Activated CD8-positive, alpha-beta memory T cell treated with anti-CD3 and anti-CD28 coated beads for 1 hour (primary cell): ENCODE data around the gene TMEM219.
A peak's percentile ranks its signal among the peaks of the same experiment; 100 is the strongest.
"Not testable (repeated sequence)": the region's sequence is repeated elsewhere in the genome, so short reads cannot be mapped to it uniquely, and the experiment has no call there.

Experiments used
- DNase-seq, 2 donors: peaks; one replicate each; pipeline ENCODE4 v3.0.0-alpha.2; 2020; ENCODE audit warnings: low read depth in 1 of 2; ENCODE audit errors: extremely low read depth in 1 of 2

The TMEM219 gene, protein sequence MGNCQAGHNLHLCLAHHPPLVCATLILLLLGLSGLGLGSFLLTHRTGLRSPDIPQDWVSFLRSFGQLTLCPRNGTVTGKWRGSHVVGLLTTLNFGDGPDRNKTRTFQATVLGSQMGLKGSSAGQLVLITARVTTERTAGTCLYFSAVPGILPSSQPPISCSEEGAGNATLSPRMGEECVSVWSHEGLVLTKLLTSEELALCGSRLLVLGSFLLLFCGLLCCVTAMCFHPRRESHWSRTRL

GRCh38 chr16:29961479-29962343, at the start of gene TMEM219:
TSS of gene TMEM219 (plus strand) at chr16:29962079. CDS start at chr16:29963144, 1,065 bp downstream.
- peak; percentile 69 to 88 for DNase-seq

GRCh38 chr16:29912087-29912486, 49.8 kb upstream of the TMEM219 start:
- no peak for DNase-seq

DNA sequence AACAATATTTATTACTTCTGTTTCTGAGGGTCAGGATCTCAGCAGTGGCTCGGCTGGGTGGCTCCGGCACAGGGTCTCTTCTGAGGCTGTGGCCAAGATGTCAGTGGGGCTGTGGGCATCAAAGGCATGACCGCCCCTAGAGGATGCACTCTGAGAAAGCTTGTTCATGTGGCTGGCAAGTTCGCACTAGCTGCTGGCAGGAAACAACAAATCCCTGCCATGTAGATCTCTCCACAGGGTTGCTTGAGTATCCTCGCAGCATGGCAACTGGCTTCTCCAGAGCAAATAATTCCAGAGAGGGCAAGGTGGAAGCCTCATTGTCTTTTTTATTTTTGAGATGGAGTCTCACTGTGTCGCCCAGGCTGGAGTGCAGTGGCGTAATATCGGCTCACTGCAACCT, 48.4 kb upstream of the TMEM219 start:
- no peak for DNase-seq

- no peak for DNase-seq
These were observed 46.2 kb upstream of the TMEM219 start for GRCh38 chr16:29915590-29916247.

DNA sequence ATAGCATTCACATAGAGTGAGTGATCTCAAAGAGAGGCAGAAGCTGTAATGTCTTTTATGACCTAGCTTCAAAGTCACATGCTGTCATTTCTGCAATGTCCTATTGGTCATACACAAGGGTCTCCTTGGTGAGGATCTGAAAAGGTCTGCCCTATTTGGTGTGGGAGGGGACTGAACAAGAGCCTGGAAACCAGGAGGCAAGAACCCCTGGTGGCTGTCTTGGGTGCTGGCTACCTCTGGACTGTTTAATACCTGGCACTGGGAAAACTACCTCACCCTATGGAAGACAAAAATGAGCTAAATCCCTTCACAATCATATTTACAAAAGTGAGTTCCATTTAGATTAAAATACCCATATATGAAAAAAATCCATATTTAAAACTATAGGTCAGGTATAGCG, 44.9 kb upstream of the TMEM219 start:
- DNase-seq: no peak

DNA sequence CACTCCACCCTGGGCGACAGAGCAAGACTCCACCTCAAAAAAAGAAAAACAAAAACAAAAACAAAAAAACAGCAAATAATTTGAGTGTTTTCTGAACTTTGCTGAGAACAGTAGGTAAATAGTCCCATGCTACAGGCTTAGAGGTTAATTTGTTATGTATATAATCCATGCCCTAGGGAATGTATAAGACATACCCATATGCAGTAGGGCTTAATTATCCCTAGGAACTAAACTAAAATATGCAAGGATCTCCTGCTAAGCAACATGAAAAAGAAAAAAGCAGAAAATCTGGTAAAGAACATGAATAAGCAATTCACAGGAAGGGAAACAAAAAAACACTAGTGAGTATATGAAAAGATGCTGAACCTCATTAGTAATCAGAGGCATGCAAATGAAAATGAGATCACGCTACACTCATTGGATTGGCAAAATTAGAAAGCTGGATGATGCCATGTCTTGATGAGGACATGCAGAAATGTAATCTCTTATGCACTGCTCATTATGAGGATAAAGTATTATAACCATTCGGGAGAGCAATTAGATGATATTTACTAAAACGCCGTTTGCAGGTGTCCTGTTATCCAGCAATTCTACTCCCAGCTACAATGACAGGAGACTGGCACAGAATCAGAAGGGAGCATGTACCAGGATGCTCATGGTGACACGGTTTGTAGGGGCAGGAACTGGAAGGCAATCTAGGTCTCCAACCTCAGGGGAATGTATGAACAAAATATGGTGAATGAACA, 41.4 kb upstream of the TMEM219 start:
- no peak for DNase-seq

DNA sequence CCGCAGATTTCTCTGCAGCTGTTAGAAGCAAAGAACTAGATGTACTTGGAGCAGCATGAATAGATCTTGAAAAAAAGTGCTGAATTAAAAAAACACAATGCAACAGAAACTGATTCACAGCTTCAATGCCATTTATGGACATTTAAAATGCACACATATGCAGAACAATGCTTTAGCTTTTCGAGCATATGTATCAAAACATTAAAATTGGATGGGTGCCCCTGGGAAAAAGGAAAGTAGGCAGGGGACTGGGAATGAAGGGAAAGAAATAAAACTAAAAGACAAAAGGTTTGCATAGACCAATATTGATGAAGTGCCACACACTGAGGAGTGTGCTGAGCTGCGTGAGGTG, 40.9 kb upstream of the TMEM219 start:
- DNase-seq: no peak

GRCh38 chr16:29922326-29922725, 39.6 kb upstream of the TMEM219 start:
- DNase-seq: no peak

GRCh38 chr16:29922986-29923501, 38.8 kb upstream of the TMEM219 start:
- no peak for DNase-seq

- DNase-seq: no peak
These were observed 36.6 kb upstream of the TMEM219 start for GRCh38 chr16:29925105-29925756.

DNA sequence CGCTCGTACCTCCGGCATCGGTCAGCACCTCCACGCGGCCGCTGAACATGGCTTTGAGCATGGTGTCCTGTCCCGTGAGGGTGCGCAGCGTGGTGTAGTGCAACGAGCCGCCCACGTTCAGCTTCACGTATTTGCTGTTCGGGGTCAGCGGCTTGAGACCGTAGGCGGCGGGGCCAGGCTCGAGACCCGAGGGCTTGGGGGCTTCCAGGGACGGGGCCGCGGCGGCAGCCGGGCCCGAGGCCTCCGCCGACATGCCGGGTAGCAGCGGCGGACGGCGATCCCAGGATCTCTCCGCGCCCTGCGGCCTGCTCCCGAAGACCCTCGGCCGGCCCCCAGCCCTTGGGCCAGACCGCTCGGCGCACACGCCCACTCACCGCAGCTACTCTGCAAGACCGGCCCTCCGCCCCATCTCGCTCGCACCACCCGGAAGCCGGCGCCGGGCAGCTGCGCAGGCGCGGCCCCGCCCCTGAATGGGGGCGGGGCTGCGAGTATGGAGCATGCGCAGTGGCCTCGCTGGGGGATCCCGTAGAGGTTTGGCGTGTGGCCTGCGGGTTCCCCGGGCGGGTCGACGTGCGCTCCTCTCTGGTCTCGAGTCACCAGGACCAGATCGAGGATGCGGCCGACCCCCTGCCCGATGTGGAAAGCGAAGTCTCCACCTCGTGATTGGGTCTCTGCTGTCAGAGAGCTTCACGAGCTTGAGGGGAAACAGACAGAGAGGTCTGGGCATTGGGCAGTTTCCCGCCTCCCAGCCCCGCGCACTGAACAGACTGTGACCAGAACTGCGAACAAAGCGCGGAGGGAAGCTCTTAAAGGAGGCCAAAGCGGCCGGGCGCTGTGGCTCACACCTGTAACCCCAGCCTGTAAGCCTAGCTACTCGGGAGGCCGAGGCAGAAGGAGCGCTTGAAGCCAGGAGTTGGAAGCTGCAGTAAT, 35.8 kb upstream of the TMEM219 start, which contains the start of gene KCTD13:
Gene KCTD13 (minus strand): TSS at position 446 of the 930 bp plus-strand sequence. CDS start 193 bp downstream, at position 253.
- DNase-seq: peak; percentile 68 to 83

GRCh38 chr16:29926711-29927052, 35.2 kb upstream of the TMEM219 start:
- no peak for DNase-seq

DNA sequence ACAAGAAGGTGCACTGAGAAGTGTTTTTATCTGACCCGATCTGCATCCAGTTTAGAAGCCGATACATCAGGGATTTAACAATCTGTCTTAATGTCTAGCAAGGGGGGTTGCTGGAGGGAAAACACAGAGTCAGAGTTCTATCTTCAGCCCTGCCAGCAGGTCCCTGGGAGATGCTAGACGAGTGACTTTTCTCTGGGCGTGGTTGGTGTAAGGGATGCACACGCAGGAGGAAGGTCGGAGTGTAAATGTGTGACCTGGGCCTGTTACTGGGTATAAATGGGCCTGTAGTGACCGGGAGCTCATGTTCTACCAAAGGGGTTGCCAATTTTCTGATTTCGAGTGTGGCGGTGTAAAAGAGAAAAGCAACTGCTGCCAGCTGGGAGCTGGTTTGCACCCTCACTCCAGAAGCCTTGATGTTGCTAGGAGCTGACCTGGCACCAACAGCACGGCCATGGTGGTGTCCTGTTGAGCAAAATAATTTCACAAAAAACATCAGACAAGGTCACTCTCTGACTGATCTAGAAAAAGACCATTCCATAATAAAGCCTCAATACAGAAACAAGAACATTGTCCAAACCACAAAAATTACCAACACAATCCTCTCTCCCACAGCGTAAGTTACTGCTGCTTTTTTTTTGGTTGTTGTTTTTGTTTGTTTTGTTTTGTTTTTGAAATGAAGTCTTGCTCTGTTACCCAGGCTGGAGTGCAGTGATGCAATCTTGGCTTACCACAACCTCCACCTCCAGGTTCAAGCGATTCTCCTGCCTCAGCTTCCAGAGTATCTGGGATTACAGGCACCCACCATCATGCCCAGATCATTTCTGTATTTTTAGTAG, 34.6 kb upstream of the TMEM219 start:
- DNase-seq: no peak

GRCh38 chr16:29931750-29932149, 30.1 kb upstream of the TMEM219 start:
- DNase-seq: not testable (repeated sequence)

GRCh38 chr16:29940656-29941055, 21.2 kb upstream of the TMEM219 start:
- DNase-seq: no peak

DNA sequence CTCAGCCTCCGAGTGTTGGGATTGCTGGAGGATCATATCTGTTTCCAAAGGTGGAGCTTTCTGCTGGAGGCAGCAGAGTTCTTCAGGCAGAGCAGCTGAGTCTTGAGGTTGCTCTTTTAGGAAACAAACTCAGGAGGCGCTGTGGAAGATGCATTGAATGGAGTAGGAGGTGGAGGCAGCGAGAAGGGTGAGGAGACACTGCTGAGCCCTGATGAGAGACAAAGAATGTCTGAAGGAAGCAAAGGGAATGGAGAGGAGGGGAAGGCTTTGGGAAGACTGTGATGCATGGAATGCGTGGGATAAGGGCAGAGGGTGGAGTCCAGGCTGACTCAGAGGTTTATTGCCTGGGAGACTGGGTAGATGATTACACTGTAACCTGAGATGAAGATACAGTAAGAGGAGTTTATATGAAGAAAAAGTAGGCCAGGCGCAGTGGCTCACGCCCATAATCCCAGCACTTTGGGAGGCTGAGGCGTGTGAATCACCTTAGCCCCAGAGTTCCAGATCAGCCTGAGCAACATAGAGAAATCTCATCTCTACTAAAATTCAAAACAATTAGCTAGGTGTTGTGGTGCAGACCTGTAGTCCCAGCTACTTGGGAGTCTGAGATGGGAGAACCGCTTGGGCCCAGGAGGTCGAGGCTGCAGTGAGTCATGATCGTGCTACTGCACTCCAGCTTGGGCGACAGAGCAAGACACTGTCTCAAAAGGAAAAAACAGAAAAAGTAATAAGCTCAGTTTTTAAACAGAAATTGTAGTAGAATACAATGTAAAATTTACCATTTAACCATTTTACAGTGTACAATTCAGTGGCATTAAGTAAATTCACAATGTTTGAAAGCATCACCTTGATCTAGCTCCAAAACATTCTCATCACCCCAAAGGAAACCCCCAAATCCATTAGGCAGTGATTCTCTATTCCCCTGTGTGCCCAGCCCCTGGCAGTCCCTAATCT, 17.8 kb upstream of the TMEM219 start:
- DNase-seq: no peak

- DNase-seq: no peak
These were observed 14.0 kb upstream of the TMEM219 start for GRCh38 chr16:29947897-29948296.
